B cell (primary cell): Measurements from ENCODE around the gene CUBN. TPM values are rescaled to one million over a fixed set of nuclear protein-coding genes. Genes with fewer than 3 reads are reported as not detected.

Source experiments
- ATAC-seq: fragments of 200-7000 bp; cut with Tn5 transposase; one replicate; pipeline ENCODE4 v1.10.0; 2021; ENCODE audit warnings: low read depth, mild to moderate bottlenecking, moderate number of reproducible peaks, moderate library complexity
- CTCF ChIA-PET: fragments of 350-600 bp; sonication (Branson Sonifier 250); formaldehyde crosslinking; loops from one replicate; lab custom pipeline; 2021; ENCODE audit warnings: antibody characterized with exemption, inconsistent platforms; lab: Charles Lee
- POLR2A ChIA-PET: fragments of 350-600 bp; sonication (Branson Sonifier 250); formaldehyde crosslinking; loops from one replicate; lab custom pipeline; 2021; ENCODE audit warnings: antibody characterized with exemption; lab: Charles Lee
- DNase-seq: peaks from one replicate; pipeline ENCODE4 v3.0.0; 2013
- H2AFZ ChIP-seq: 2 replicates; pipeline ENCODE4 v1.6.1; 2012; ENCODE audit warnings: mild to moderate bottlenecking, low read depth, low read length; ENCODE audit not compliant: insufficient read depth, poor library complexity, severe bottlenecking
- H3K27ac ChIP-seq, 2 donors: 1 replicate in 1 of 2; 2 replicates in 1 of 2; pipeline ENCODE4 v1.5.1; 2012 to 2013; ENCODE audit warnings: low read length in 2 of 2, mild to moderate bottlenecking in 2 of 2, moderate library complexity in 1 of 2
- H3K27me3 ChIP-seq, 4 experiments: fragments of 200-600 bp in 1 of 4; sonication (generic) in 1 of 4; replicated peaks in 1 of 4; 1 replicate in 2 of 4; 2 replicates in 2 of 4; pipeline versions ENCODE4 v1.6.1 to v1.7.0; 2013 to 2016; ENCODE audit warnings: low read length in 3 of 4, mild to moderate bottlenecking in 2 of 4, mixed read lengths in 1 of 4, moderate library complexity in 1 of 4; ENCODE audit not compliant: insufficient read depth in 4 of 4, control insufficient read depth in 3 of 4; ENCODE audit errors: control extremely low read depth in 1 of 4
- H3K36me3 ChIP-seq, 2 experiments: replicated peaks in 1 of 2; 1 replicate in 1 of 2; 2 replicates in 1 of 2; pipeline versions ENCODE4 v1.6.1 to v1.7.1; 2013; ENCODE audit warnings: low read length in 1 of 2; ENCODE audit not compliant: insufficient read depth in 2 of 2, control insufficient read depth in 1 of 2; ENCODE audit errors: control extremely low read depth in 1 of 2, extremely low read depth in 1 of 2
- H3K4me1 ChIP-seq, 2 donors: fragments of 200-600 bp in 1 of 2; sonication (generic) in 1 of 2; 1 replicate in 1 of 2; 2 replicates in 1 of 2; pipeline versions ENCODE4 v1.5.1 to v1.6.1; 2013 to 2017; ENCODE audit warnings: low read length in 2 of 2; ENCODE audit not compliant: control insufficient read depth in 2 of 2, insufficient read depth in 2 of 2
- H3K4me2 ChIP-seq: replicated peaks from 2 replicates; pipeline ENCODE3; 2012; ENCODE audit warnings: mild to moderate bottlenecking, low read depth, low read length; ENCODE audit not compliant: poor library complexity, severe bottlenecking
- H3K4me3 ChIP-seq, 5 experiments: fragments of 200-600 bp in 1 of 5; sonication (generic) in 1 of 5; 1 replicate in 3 of 5; 2 replicates in 2 of 5; pipeline versions ENCODE4 v1.5.1 to v1.7.0; 2011 to 2016; ENCODE audit warnings: low read length in 4 of 5, mild to moderate bottlenecking in 4 of 5, low read depth in 2 of 5, control low read depth in 1 of 5, moderate library complexity in 1 of 5; ENCODE audit not compliant: insufficient read depth in 1 of 5; ENCODE audit errors: control extremely low read depth in 1 of 5, extremely low read depth in 1 of 5
- H3K79me2 ChIP-seq: fragments of 200-600 bp; sonication (generic); one replicate; pipeline ENCODE4 v1.6.0; 2016; ENCODE audit warnings: low read length; ENCODE audit not compliant: control insufficient read depth, insufficient read depth
- H3K9ac ChIP-seq: fragments of 200-600 bp; sonication (generic); 2 replicates; pipeline ENCODE4 v1.6.1; 2017; ENCODE audit warnings: mild to moderate bottlenecking, low read length, moderate library complexity
- H3K9me3 ChIP-seq, 3 donors: one replicate each; pipeline versions ENCODE4 v1.6.1 to v1.7.1; 2013; ENCODE audit warnings: low read length in 2 of 3; ENCODE audit not compliant: control insufficient read depth in 2 of 3, insufficient read depth in 1 of 3; ENCODE audit errors: control extremely low read depth in 1 of 3
- H4K20me1 ChIP-seq: 2 replicates; pipeline ENCODE4 v1.6.0; 2012; ENCODE audit warnings: mild to moderate bottlenecking, low read length; ENCODE audit not compliant: insufficient read depth, control insufficient read depth, poor library complexity, severe bottlenecking
- H3K27ac Mint-ChIP-seq: one replicate; pipeline ENCODE4 v1.8.0; 2021; ENCODE audit warnings: mixed read lengths
- H3K27me3 Mint-ChIP-seq: one replicate; pipeline ENCODE4 v1.8.0; 2021; ENCODE audit warnings: mixed read lengths
- H3K4me1 Mint-ChIP-seq: one replicate; pipeline ENCODE4 v1.8.0; 2021; ENCODE audit warnings: mixed read lengths
- H3K4me3 Mint-ChIP-seq: one replicate; pipeline ENCODE4 v1.8.0; 2021; ENCODE audit warnings: mixed read lengths
- H3K9me3 Mint-ChIP-seq: one replicate; pipeline ENCODE4 v1.8.0; 2022; ENCODE audit warnings: mixed read lengths; ENCODE audit not compliant: insufficient read depth
- CTCF ChIP-seq: fragments of 200-600 bp; IDR thresholded peaks from one replicate; pipeline ENCODE4 v1.8.0; 2022; ENCODE audit warnings: antibody characterized with exemption, mild to moderate bottlenecking
- EZH2 ChIP-seq: IDR thresholded peaks from 2 replicates; pipeline ENCODE4 v1.6.1; 2012; ENCODE audit warnings: borderline replicate concordance, low read depth, mild to moderate bottlenecking, moderate library complexity, low read length; ENCODE audit not compliant: insufficient read depth, poor library complexity, severe bottlenecking
- WGBS: methylation state at CpG from one replicate; pipeline ENCODE4 v1.1.5; 2013; ENCODE audit warnings: missing lambda C conversion rate; ENCODE audit not compliant: insufficient coverage; 5-methylcytosine and 5-hydroxymethylcytosine counted together
- intact Hi-C: fragments of 100-400 bp; cut with micrococcal nuclease; formaldehyde crosslinking; loops from one replicate; pipeline ENCODE4 v1.10.0; 2022
- polyA plus RNA-seq: library from polyadenylated mRNA; depleted of rRNA; stranded (reverse); fragments of >200 nt; gene quantifications from 2 replicates; pipeline ENCODE4 v1.2.3, GENCODE V29; 2012
- total RNA-seq, 2 donors: library from RNA; stranded (reverse); fragments of 120-200 nt in 1 of 2; gene quantifications; 1 replicate in 1 of 2; 2 replicates in 1 of 2; pipeline versions ENCODE4 v1.2.3 to v1.2.4, GENCODE V29; 2013 to 2022

Gene CUBN
- total and polyA plus RNA-seq, 2 donors (not counting 1 experiment from before 2014, with no cell fraction given): 4.2 to 5.7 TPM

- Mint-ChIP-seq H3K4me1 (no peaks in the 10 kb centered on the region), H3K9me3 (peaks cover 9% of the 10 kb centered on the region), H3K27me3 (peaks cover 5% of the 10 kb centered on the region), H3K4me3 (no peak overlapping the region), H3K27ac (no peak overlapping the region)
- H3K4me1 ChIP-seq: no peaks in the 10 kb centered on the region
- H2AFZ ChIP-seq: no peak overlapping the region
- 80% methylated on average over 1 of the region's 3 CpGs for WGBS
- intact Hi-C loops: no loop called here
- no peak overlapping the region for H3K9ac ChIP-seq
- H3K36me3 ChIP-seq: no peaks in the 10 kb centered on the region
- H3K4me3 ChIP-seq: no peak overlapping the region
- DNase-seq (no peak), ATAC-seq (no peak)
- ChIA-PET POLR2A (no interaction called here), CTCF (no interaction called here)
- H4K20me1 ChIP-seq: no peaks in the 10 kb centered on the region
- no peaks in the 10 kb centered on the region for H3K79me2 ChIP-seq
- no peaks in the 10 kb centered on the region for H3K27me3 ChIP-seq
- peaks cover 0 to 6% (median 5%) of the 10 kb centered on the region in 3 donors for H3K9me3 ChIP-seq
- no peak overlapping the region for H3K4me2 ChIP-seq
- no peak overlapping the region for H3K27ac ChIP-seq
- TF ChIP-seq CTCF (no peak), EZH2 (no peak)
Observed at GRCh38 chr10:16896993-16897392, 232.6 kb downstream of the CUBN start.

GRCh38 chr10:16894821-16895220, 234.8 kb downstream of the CUBN start:
- H3K36me3 ChIP-seq: no peaks in the 10 kb centered on the region
- H2AFZ ChIP-seq: no peak overlapping the region
- H3K27me3 ChIP-seq: peaks cover 0 to 2% (median 0%) of the 10 kb centered on the region in 4 experiments
- DNase-seq (no peak), ATAC-seq (no peak)
- no peak overlapping the region for H3K9ac ChIP-seq
- H3K27ac Mint-ChIP-seq: no peak overlapping the region
- H3K9me3 Mint-ChIP-seq: peaks cover 9% of the 10 kb centered on the region
- H3K9me3 ChIP-seq: peaks cover 0 to 6% (median 5%) of the 10 kb centered on the region in 3 donors
- intact Hi-C loops: no loop called here
- H3K4me3 Mint-ChIP-seq: no peak overlapping the region
- no peaks in the 10 kb centered on the region for H4K20me1 ChIP-seq
- H3K27me3 Mint-ChIP-seq: peaks cover 5% of the 10 kb centered on the region
- CTCF ChIA-PET: interaction anchor here (0.8 kb wide), 1 partner anchor 336 kb away, joined by 3 read pairs; no protein-coding TSS in a partner anchor
- H3K4me3 ChIP-seq: no peak overlapping the region
- H3K79me2 ChIP-seq: no peaks in the 10 kb centered on the region
- WGBS: 100% methylated on average over 1 of the region's 1 CpG
- no peak overlapping the region for H3K27ac ChIP-seq
- no peak overlapping the region for H3K4me2 ChIP-seq
- POLR2A ChIA-PET: no interaction called here
- H3K4me1 Mint-ChIP-seq: peaks cover 10% of the 10 kb centered on the region
- peaks cover 5 to 6% of the 10 kb centered on the region in 2 donors for H3K4me1 ChIP-seq
- TF ChIP-seq CTCF: no peak
- TF ChIP-seq EZH2: no peak
